GM19438 (cell line): ENCODE data around the gene MAP3K2.
"Not testable (repeated sequence)": the region's sequence is repeated elsewhere in the genome, so short reads cannot be mapped to it uniquely, and the experiment has no call there.

Experiments used
- ATAC-seq: cut with Tn5 transposase; IDR thresholded peaks from one replicate; pipeline ENCODE4 v1.9.1; 2021; ENCODE audit warnings: low read depth; ENCODE audit not compliant: unreplicated experiment

MAP3K2 gene

GRCh38 chr2:127421871-127422558 lies 34.2 kb upstream of the MAP3K2 start:
- no peak for ATAC-seq

GRCh38 chr2:127421116-127421800 lies 33.5 kb upstream of the MAP3K2 start:
- no peak for ATAC-seq

GRCh38 chr2:127420039-127420864 lies 32.5 kb upstream of the MAP3K2 start:
- no peak for ATAC-seq

GRCh38 chr2:127419448-127420038 lies 31.8 kb upstream of the MAP3K2 start:
- ATAC-seq: no peak

- no peak for ATAC-seq
Measured at GRCh38 chr2:127419112-127419430, 31.3 kb upstream of the MAP3K2 start.

GRCh38 chr2:127418300-127419111 lies 30.7 kb upstream of the MAP3K2 start, which contains the start of gene PROC:
TSS of gene PROC (plus strand) at chr2:127418427. CDS start at chr2:127419943, 1,516 bp downstream.
- ATAC-seq: no peak

GRCh38 chr2:127417406-127417805 lies 29.6 kb upstream of the MAP3K2 start:
- no peak for ATAC-seq

- ATAC-seq: peak; percentile 16
Measured at GRCh38 chr2:127416506-127417001, 28.8 kb upstream of the MAP3K2 start.

- ATAC-seq: peak; percentile 92
Measured at GRCh38 chr2:127415593-127416505, 28.1 kb upstream of the MAP3K2 start.

- no peak for ATAC-seq
Measured at GRCh38 chr2:127414638-127415592, 27.1 kb upstream of the MAP3K2 start.

- ATAC-seq: no peak
Measured at GRCh38 chr2:127413782-127414637, 26.2 kb upstream of the MAP3K2 start.

GRCh38 chr2:127413200-127413599 lies 25.4 kb upstream of the MAP3K2 start:
- ATAC-seq: no peak

GRCh38 chr2:127411653-127412369 lies 24.0 kb upstream of the MAP3K2 start:
- ATAC-seq: no peak

GRCh38 chr2:127410871-127411652 lies 23.3 kb upstream of the MAP3K2 start:
- peak; percentile 43 for ATAC-seq

GRCh38 chr2:127409716-127410115 lies 21.9 kb upstream of the MAP3K2 start:
- not testable (repeated sequence) for ATAC-seq

- ATAC-seq: no peak
Measured at GRCh38 chr2:127408807-127409099, 21.0 kb upstream of the MAP3K2 start.
